ENCODE results near the gene PDGFRB.

Gene PDGFRB

GRCh38 chr5:150107909-150108447, 47.7 kb downstream of the PDGFRB start:
- DNase-seq (ENCODE audit: low read depth), result peak; percentile 80
- no peak for TF ChIP-seq CTCF (IDR thresholded peaks at IDR 0.05; ENCODE audit: control insufficient read depth, insufficient read depth, low read depth, low read length, missing control alignments)
- no peak overlapping the region for H3K4me3 ChIP-seq (ENCODE audit: control insufficient read depth, low read depth, low read length)

GRCh38 chr5:150106674-150107426, 48.8 kb downstream of the PDGFRB start:
- no peak for DNase-seq (ENCODE audit: low read depth)
- H3K4me3 ChIP-seq (ENCODE audit: control insufficient read depth, low read depth, low read length), result no peak overlapping the region
- no peak for TF ChIP-seq CTCF (IDR thresholded peaks at IDR 0.05; ENCODE audit: control insufficient read depth, insufficient read depth, low read depth, low read length, missing control alignments)

GRCh38 chr5:150105928-150106615, 49.6 kb downstream of the PDGFRB start:
- DNase-seq (ENCODE audit: low read depth), result no peak
- no peak for TF ChIP-seq CTCF (IDR thresholded peaks at IDR 0.05; ENCODE audit: control insufficient read depth, insufficient read depth, low read depth, low read length, missing control alignments)
- H3K4me3 ChIP-seq (ENCODE audit: control insufficient read depth, low read depth, low read length), result no peak overlapping the region

GRCh38 chr5:150104550-150104870, 51.1 kb downstream of the PDGFRB start:
- DNase-seq (ENCODE audit: low read depth), result no peak
- no peak for TF ChIP-seq CTCF (IDR thresholded peaks at IDR 0.05; ENCODE audit: control insufficient read depth, insufficient read depth, low read depth, low read length, missing control alignments)
- H3K4me3 ChIP-seq (ENCODE audit: control insufficient read depth, low read depth, low read length), result no peak overlapping the region

GRCh38 chr5:150103678-150104549, 51.7 kb downstream of the PDGFRB start:
- no peak for TF ChIP-seq CTCF (IDR thresholded peaks at IDR 0.05; ENCODE audit: control insufficient read depth, insufficient read depth, low read depth, low read length, missing control alignments)
- no peak for DNase-seq (ENCODE audit: low read depth)
- H3K4me3 ChIP-seq (ENCODE audit: control insufficient read depth, low read depth, low read length), result no peak overlapping the region

- H3K4me3 ChIP-seq (ENCODE audit: control insufficient read depth, low read depth, low read length), result no peak overlapping the region
- DNase-seq (ENCODE audit: low read depth), result no peak
- TF ChIP-seq CTCF (IDR thresholded peaks at IDR 0.05; ENCODE audit: control insufficient read depth, insufficient read depth, low read depth, low read length, missing control alignments), result no peak
Measured at GRCh38 chr5:150101023-150101422, 54.6 kb downstream of the PDGFRB start.
